ENCODE results near the gene KCNQ1. TPM values are rescaled to one million over a fixed set of nuclear protein-coding genes. Genes with fewer than 3 reads are reported as not detected.

Gene KCNQ1
- total RNA-seq, 1 experiment from 2014 or later: 2.3 TPM

GRCh38 chr11:2649400-2649799, 204.6 kb downstream of the KCNQ1 start:
- no peaks in the 10 kb centered on the region for H3K79me1 ChIP-seq (ENCODE audit: insufficient read depth, low read depth, low read length, poor library complexity, severe bottlenecking)
- H2BK12ac ChIP-seq (ENCODE audit: insufficient read length, low read depth, low read length): no peak overlapping the region
- H3K9me3 Mint-ChIP-seq: peaks cover 92 to 99% of the 10 kb centered on the region in 2 experiments
- no peak overlapping the region for H2BK20ac ChIP-seq (ENCODE audit: low read depth, low read length, poor library complexity, severe bottlenecking)
- no peak overlapping the region for H3K9ac ChIP-seq (ENCODE audit: extremely low read depth, insufficient read length, low read length)
- H3K36me3 Mint-ChIP-seq (ENCODE audit: insufficient read depth in 1 of 3, low read depth in 3 of 3): peaks cover 36 to 58% (median 46%) of the 10 kb centered on the region in 3 experiments
- no peak overlapping the region for H4K8ac ChIP-seq (replicated peaks; ENCODE audit: insufficient read length, low read depth, low read length)
- TF ChIP-seq, protein P1, sequence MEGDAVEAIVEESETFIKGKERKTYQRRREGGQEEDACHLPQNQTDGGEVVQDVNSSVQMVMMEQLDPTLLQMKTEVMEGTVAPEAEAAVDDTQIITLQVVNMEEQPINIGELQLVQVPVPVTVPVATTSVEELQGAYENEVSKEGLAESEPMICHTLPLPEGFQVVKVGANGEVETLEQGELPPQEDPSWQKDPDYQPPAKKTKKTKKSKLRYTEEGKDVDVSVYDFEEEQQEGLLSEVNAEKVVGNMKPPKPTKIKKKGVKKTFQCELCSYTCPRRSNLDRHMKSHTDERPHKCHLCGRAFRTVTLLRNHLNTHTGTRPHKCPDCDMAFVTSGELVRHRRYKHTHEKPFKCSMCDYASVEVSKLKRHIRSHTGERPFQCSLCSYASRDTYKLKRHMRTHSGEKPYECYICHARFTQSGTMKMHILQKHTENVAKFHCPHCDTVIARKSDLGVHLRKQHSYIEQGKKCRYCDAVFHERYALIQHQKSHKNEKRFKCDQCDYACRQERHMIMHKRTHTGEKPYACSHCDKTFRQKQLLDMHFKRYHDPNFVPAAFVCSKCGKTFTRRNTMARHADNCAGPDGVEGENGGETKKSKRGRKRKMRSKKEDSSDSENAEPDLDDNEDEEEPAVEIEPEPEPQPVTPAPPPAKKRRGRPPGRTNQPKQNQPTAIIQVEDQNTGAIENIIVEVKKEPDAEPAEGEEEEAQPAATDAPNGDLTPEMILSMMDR (conservative IDR thresholded peaks at IDR 0.05): no peak
- H3K4me1 Mint-ChIP-seq: peaks cover 5 to 7% of the 10 kb centered on the region in 2 experiments; a peak in 3 of 4 replicates
- peaks cover 4% of the 10 kb centered on the region; the same call in 1 of the 2 replicates for H3K27me3 ChIP-seq (ENCODE audit: insufficient read depth, low read length)
- no peak overlapping the region for H4K5ac ChIP-seq (ENCODE audit: insufficient read length, low read depth, low read length)
- no peak overlapping the region for H2AK5ac ChIP-seq (ENCODE audit: insufficient read length, low read length)
- H4K91ac ChIP-seq (ENCODE audit: insufficient read length, low read depth, low read length): no peak overlapping the region
- no peak overlapping the region for H3K27ac ChIP-seq (ENCODE audit: insufficient read length, low read depth, low read length)
- no peaks in the 10 kb centered on the region for H3K23me2 ChIP-seq (ENCODE audit: insufficient read length, low read depth, low read length, poor library complexity, severe bottlenecking)
- H3K79me2 ChIP-seq (ENCODE audit: insufficient read depth, low read length): no peaks in the 10 kb centered on the region
- no peak overlapping the region for H2BK15ac ChIP-seq (ENCODE audit: low read depth, low read length)
- no peak overlapping the region for H2BK120ac ChIP-seq (ENCODE audit: low read depth, low read length, poor library complexity, severe bottlenecking)
- no peak overlapping the region for H3K18ac ChIP-seq (ENCODE audit: insufficient read length, low read depth, low read length)
- H3K14ac ChIP-seq (ENCODE audit: insufficient read depth, low read length): no peak overlapping the region
- H4K20me1 ChIP-seq (ENCODE audit: control insufficient read depth, insufficient read depth, insufficient read length): no peaks in the 10 kb centered on the region
- H3K27ac Mint-ChIP-seq: no peak overlapping the region
- H3K27me3 Mint-ChIP-seq (ENCODE audit: low read depth): peaks cover 96% of the 10 kb centered on the region
- no peak overlapping the region for H3K23ac ChIP-seq (ENCODE audit: insufficient read length, low read depth, low read length)
- H3K4me1 ChIP-seq (ENCODE audit: insufficient read depth, low read length): no peaks in the 10 kb centered on the region
- H3T11ph ChIP-seq (ENCODE audit: low read length): no peak overlapping the region
- H3K4ac ChIP-seq (ENCODE audit: low read depth, low read length): no peak overlapping the region
- H3K4me3 Mint-ChIP-seq: no peak overlapping the region
- no peak overlapping the region for H3K4me2 ChIP-seq (ENCODE audit: insufficient read depth, insufficient read length, low read length)
- no peak overlapping the region for H2AFZ ChIP-seq (ENCODE audit: low read length)
- peaks cover 61% of the 10 kb centered on the region for H3K9me3 ChIP-seq (ENCODE audit: control insufficient read depth, low read depth, low read length)
- H3K56ac ChIP-seq (ENCODE audit: insufficient read length, low read depth, low read length): no peak overlapping the region
- no peak for DNase-seq
- no peak overlapping the region for H2BK5ac ChIP-seq (ENCODE audit: insufficient read length, low read length)

Data from H9 (cell line).